ENCODE results near the gene SMC3.

DNA sequence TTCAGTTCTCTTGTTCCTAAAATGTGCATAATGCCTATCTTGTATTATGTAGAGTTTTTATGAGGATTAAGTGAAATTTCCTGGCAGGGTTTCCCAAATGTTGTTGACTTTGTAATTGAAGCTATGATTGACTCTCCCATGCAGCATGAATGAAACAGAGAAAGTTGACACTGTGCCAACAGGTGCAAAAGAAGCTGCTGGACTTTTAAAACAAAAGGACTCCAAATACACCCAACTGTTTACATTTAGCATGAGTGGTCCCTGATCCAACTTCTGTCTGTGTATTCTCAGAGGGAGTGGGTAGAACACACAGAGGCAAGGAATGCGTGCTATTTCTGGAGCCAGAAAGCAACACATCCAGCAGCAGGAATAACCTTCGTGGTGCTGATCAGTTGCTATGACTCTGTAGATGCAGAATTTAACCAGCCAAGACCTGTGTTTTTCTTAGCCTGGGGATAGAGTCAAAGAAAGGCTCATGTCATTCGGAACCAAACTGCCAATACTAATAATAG, 62.2 kb downstream of the SMC3 start:
- no peak for TF ChIP-seq EZH2phosphoT487 (conservative IDR thresholded peaks at IDR 0.05; ENCODE audit: low read length)
- TF ChIP-seq, protein P1, sequence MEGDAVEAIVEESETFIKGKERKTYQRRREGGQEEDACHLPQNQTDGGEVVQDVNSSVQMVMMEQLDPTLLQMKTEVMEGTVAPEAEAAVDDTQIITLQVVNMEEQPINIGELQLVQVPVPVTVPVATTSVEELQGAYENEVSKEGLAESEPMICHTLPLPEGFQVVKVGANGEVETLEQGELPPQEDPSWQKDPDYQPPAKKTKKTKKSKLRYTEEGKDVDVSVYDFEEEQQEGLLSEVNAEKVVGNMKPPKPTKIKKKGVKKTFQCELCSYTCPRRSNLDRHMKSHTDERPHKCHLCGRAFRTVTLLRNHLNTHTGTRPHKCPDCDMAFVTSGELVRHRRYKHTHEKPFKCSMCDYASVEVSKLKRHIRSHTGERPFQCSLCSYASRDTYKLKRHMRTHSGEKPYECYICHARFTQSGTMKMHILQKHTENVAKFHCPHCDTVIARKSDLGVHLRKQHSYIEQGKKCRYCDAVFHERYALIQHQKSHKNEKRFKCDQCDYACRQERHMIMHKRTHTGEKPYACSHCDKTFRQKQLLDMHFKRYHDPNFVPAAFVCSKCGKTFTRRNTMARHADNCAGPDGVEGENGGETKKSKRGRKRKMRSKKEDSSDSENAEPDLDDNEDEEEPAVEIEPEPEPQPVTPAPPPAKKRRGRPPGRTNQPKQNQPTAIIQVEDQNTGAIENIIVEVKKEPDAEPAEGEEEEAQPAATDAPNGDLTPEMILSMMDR (IDR thresholded peaks at IDR 0.05; ENCODE audit: insufficient read depth, low read length, poor library complexity, severe bottlenecking) = no peak

All from SU-DHL-6 (cell line).